ENCODE measurements around the gene QRICH2. TPM values are rescaled to one million over a fixed set of nuclear protein-coding genes. Genes with fewer than 3 reads are reported as not detected.
"Not testable (repeated sequence)": the region's sequence is repeated elsewhere in the genome, so short reads cannot be mapped to it uniquely, and the experiment has no call there.

QRICH2 gene
- total and polyA plus RNA-seq, 10 of the 15 experiments (the other 5 are each of a cell fraction or from before 2014, with no cell fraction given) = 0.04 to 0.72 (median 0.25) TPM

GRCh38 chr17:76226749-76227148, 81.3 kb downstream of the QRICH2 start:
- DNase-seq (ENCODE audit: low read depth, low spot score); H3K27ac ChIP-seq (ENCODE audit: control insufficient read depth, insufficient read depth); FAIRE-seq; H2AFZ ChIP-seq (ENCODE audit: control insufficient read depth, low read depth, low read length); H4K20me1 ChIP-seq (ENCODE audit: control insufficient read depth, insufficient read depth); ATAC-seq; H3K4me2 ChIP-seq (ENCODE audit: control insufficient read depth, insufficient read depth); H3K79me2 ChIP-seq (ENCODE audit: control insufficient read depth, insufficient read depth, low read length); in situ Hi-C loops (cut with MboI); POLR2A ChIA-PET; H3K9ac ChIP-seq (ENCODE audit: control insufficient read depth, insufficient read depth, low read length); RAD21 ChIA-PET (ENCODE audit: unreplicated experiment); H3K4me1 ChIP-seq (ENCODE audit: control insufficient read depth, insufficient read depth, low read length); SMC1A ChIA-PET (ENCODE audit: uncharacterized antibody, unreplicated experiment); H3K4me3 ChIP-seq; H3K27me3 ChIP-seq (replicated peaks in 1 of 2; ENCODE audit: control insufficient read depth in 2 of 2, insufficient read depth in 2 of 2, low read length in 1 of 2); H3K36me3 ChIP-seq (ENCODE audit: control insufficient read depth in 2 of 2, insufficient read depth in 2 of 2, low read length in 1 of 2); intact Hi-C loops (cut with micrococcal nuclease; ENCODE audit: unreplicated experiment); CTCF ChIA-PET; H3K9me3 ChIP-seq (replicated peaks; ENCODE audit: control insufficient read depth, insufficient read depth, low read length); BruUV-seq (replicated peaks): not testable (repeated sequence)
- 87% methylated on average over 19 of the region's 19 CpGs for whole genome bisulfite sequencing (ENCODE audit: insufficient coverage, insufficient replicate concordance, low lambda C conversion rate, missing lambda C conversion rate)

DNA sequence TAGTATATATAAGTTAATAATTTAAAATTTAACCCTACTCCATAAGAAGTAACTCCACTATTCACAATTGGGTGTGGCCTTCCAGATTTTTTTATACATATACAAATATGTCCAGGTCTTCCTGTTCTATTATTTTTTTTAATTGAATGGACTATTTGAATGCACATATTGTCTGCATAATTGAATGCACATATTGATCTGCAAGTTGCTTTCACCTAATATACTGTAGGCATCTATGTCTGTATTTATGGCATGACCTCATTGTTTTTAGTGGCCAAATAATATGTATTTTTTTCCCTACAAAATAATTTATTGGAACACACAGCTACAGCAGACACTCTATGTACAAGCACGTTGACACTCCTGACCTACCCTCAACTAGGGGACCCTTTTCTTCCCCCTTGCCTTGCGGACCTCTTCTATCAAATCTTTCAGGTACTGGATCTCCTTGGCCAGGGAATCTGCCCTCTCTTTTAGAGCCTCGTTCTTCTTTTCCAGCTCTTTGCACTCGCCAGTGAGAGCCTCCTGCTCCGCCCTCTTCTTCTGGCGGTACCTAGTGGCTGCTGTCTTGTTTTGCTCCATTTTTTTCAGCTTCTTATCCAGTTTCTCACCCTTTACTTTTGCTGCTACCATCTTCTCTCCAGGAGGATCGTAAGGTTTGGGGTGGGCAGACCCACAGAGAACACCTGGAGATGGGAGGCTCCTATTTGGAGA, 82.5 kb downstream of the QRICH2 start:
- H3K4me2 ChIP-seq (ENCODE audit: control insufficient read depth, insufficient read depth); H3K36me3 ChIP-seq (ENCODE audit: control insufficient read depth in 2 of 2, insufficient read depth in 2 of 2, low read length in 1 of 2); POLR2A ChIA-PET; H3K27ac ChIP-seq (ENCODE audit: control insufficient read depth, insufficient read depth); H3K4me1 ChIP-seq (ENCODE audit: control insufficient read depth, insufficient read depth, low read length); H2AFZ ChIP-seq (ENCODE audit: control insufficient read depth, low read depth, low read length); in situ Hi-C loops (cut with MboI); H3K27me3 ChIP-seq (replicated peaks in 1 of 2; ENCODE audit: control insufficient read depth in 2 of 2, insufficient read depth in 2 of 2, low read length in 1 of 2); CTCF ChIA-PET; H3K9ac ChIP-seq (ENCODE audit: control insufficient read depth, insufficient read depth, low read length); intact Hi-C loops (cut with micrococcal nuclease; ENCODE audit: unreplicated experiment); H3K79me2 ChIP-seq (ENCODE audit: control insufficient read depth, insufficient read depth, low read length); ATAC-seq; BruUV-seq (replicated peaks); H4K20me1 ChIP-seq (ENCODE audit: control insufficient read depth, insufficient read depth); FAIRE-seq; H3K4me3 ChIP-seq; H3K9me3 ChIP-seq (replicated peaks; ENCODE audit: control insufficient read depth, insufficient read depth, low read length); DNase-seq (ENCODE audit: low read depth, low spot score); RAD21 ChIA-PET (ENCODE audit: unreplicated experiment): not testable (repeated sequence)
- 74% methylated on average over 7 of the region's 7 CpGs for WGBS (ENCODE audit: insufficient coverage, insufficient replicate concordance, low lambda C conversion rate, missing lambda C conversion rate)
- SMC1A ChIA-PET (ENCODE audit: uncharacterized antibody, unreplicated experiment) = interaction anchor here (0.6 kb wide), 1 partner anchor 34 kb away, joined by 3 read pairs; no protein-coding TSS in a partner anchor

Small RNA genes lying within 50 kb of the gene (small RNA-seq; reads per million reads assigned to genes)
- gene RF00019 = not detected
- not detected for gene RNU6-24P

Other genes with a start within 250 kb of the QRICH2 start
Only the 7 nearest of the 14 such genes appear.
- gene FOXJ1, start 167.0 kb downstream of the QRICH2 start, total RNA-seq (2014; rRNA removed) = not detected in 2 replicates
- not detected in 2 replicates for gene FOXJ1, start 167.0 kb downstream of the QRICH2 start, total RNA-seq (2014; rRNA removed; fragmentation: Illumina TruSeq; extraction: Trizol)
- gene FOXJ1, start 167.0 kb downstream of the QRICH2 start, total RNA-seq (2021) = not detected in 2 replicates
- gene FOXJ1, start 167.0 kb downstream of the QRICH2 start, polyA plus RNA-seq (2011; rRNA removed) = not detected in 2 replicates
- not detected in 2 replicates for gene FOXJ1, start 167.0 kb downstream of the QRICH2 start, polyA plus RNA-seq (2014; fragmentation: Illumina TruSeq; extraction: Trizol)
- gene FOXJ1, start 167.0 kb downstream of the QRICH2 start, polyA plus RNA-seq (2014; fragmentation: Nextera tagmentation; extraction: Ambion mirVana) = not detected
- not detected in 2 replicates for gene FOXJ1, start 167.0 kb downstream of the QRICH2 start, polyA plus RNA-seq (2014; rRNA removed)
- not detected for gene FOXJ1, start 167.0 kb downstream of the QRICH2 start, polyA plus RNA-seq (2016; fragmentation: Nextera tagmentation; extraction: Ambion mirVana)
- 9.7 and 10.4 TPM in 2 replicates for gene RNF157, start 67.8 kb downstream of the QRICH2 start, total RNA-seq (2014; rRNA removed)
- gene RNF157, start 67.8 kb downstream of the QRICH2 start, total RNA-seq (2014; rRNA removed; fragmentation: Illumina TruSeq; extraction: Trizol) = 10.4 and 11.8 TPM in 2 replicates
- gene RNF157, start 67.8 kb downstream of the QRICH2 start, total RNA-seq (2021) = 14.8 and 17.9 TPM in 2 replicates
- gene RNF157, start 67.8 kb downstream of the QRICH2 start, polyA plus RNA-seq (2011; rRNA removed) = 6.0 and 7.3 TPM in 2 replicates
- gene RNF157, start 67.8 kb downstream of the QRICH2 start, polyA plus RNA-seq (2014; fragmentation: Illumina TruSeq; extraction: Trizol) = 14.1 and 15.9 TPM in 2 replicates
- 1 to 10 TPM; 5.2 to 9.5 TPM for gene RNF157, start 67.8 kb downstream of the QRICH2 start, polyA plus RNA-seq (2014; fragmentation: Nextera tagmentation; extraction: Ambion mirVana)
- gene RNF157, start 67.8 kb downstream of the QRICH2 start, polyA plus RNA-seq (2014; rRNA removed) = 12.1 and 12.3 TPM in 2 replicates
- 1 to 10 TPM; 1.4 to 3.4 TPM for gene RNF157, start 67.8 kb downstream of the QRICH2 start, polyA plus RNA-seq (2016; fragmentation: Nextera tagmentation; extraction: Ambion mirVana)
- 54.7 and 63.4 TPM in 2 replicates for gene UBALD2, start 42.9 kb downstream of the QRICH2 start, total RNA-seq (2014; rRNA removed)
- gene UBALD2, start 42.9 kb downstream of the QRICH2 start, total RNA-seq (2014; rRNA removed; fragmentation: Illumina TruSeq; extraction: Trizol) = 12.3 and 17.1 TPM in 2 replicates
- gene UBALD2, start 42.9 kb downstream of the QRICH2 start, total RNA-seq (2021) = 130 and 132 TPM in 2 replicates
- 50.3 and 165 TPM in 2 replicates for gene UBALD2, start 42.9 kb downstream of the QRICH2 start, polyA plus RNA-seq (2011; rRNA removed)
- 12.1 and 24.0 TPM in 2 replicates for gene UBALD2, start 42.9 kb downstream of the QRICH2 start, polyA plus RNA-seq (2014; fragmentation: Illumina TruSeq; extraction: Trizol)
- gene UBALD2, start 42.9 kb downstream of the QRICH2 start, polyA plus RNA-seq (2014; fragmentation: Nextera tagmentation; extraction: Ambion mirVana) = 10 to 100 TPM in 1 of 2 experiments, 1 to 10 TPM in 1; 4.4 to 16.4 TPM
- gene UBALD2, start 42.9 kb downstream of the QRICH2 start, polyA plus RNA-seq (2014; rRNA removed) = 66.4 and 81.1 TPM in 2 replicates
- gene UBALD2, start 42.9 kb downstream of the QRICH2 start, polyA plus RNA-seq (2016; fragmentation: Nextera tagmentation; extraction: Ambion mirVana) = 1 to 10 TPM; 2.8 TPM
- gene PRPSAP1, start 45.6 kb upstream of the QRICH2 start, total RNA-seq (2014; rRNA removed) = 15.8 and 23.1 TPM in 2 replicates
- 28.4 and 33.1 TPM in 2 replicates for gene PRPSAP1, start 45.6 kb upstream of the QRICH2 start, total RNA-seq (2014; rRNA removed; fragmentation: Illumina TruSeq; extraction: Trizol)
- gene PRPSAP1, start 45.6 kb upstream of the QRICH2 start, total RNA-seq (2021) = 46.5 and 55.0 TPM in 2 replicates
- 80.1 and 84.2 TPM in 2 replicates for gene PRPSAP1, start 45.6 kb upstream of the QRICH2 start, polyA plus RNA-seq (2011; rRNA removed)
- 44.3 and 50.0 TPM in 2 replicates for gene PRPSAP1, start 45.6 kb upstream of the QRICH2 start, polyA plus RNA-seq (2014; fragmentation: Illumina TruSeq; extraction: Trizol)
- 10 to 100 TPM; 26.9 to 34.7 TPM for gene PRPSAP1, start 45.6 kb upstream of the QRICH2 start, polyA plus RNA-seq (2014; fragmentation: Nextera tagmentation; extraction: Ambion mirVana)
- 38.5 and 42.4 TPM in 2 replicates for gene PRPSAP1, start 45.6 kb upstream of the QRICH2 start, polyA plus RNA-seq (2014; rRNA removed)
- 10 to 100 TPM; 52.5 to 56.5 TPM for gene PRPSAP1, start 45.6 kb upstream of the QRICH2 start, polyA plus RNA-seq (2016; fragmentation: Nextera tagmentation; extraction: Ambion mirVana)
- 1.1 and 2.0 TPM in 2 replicates for gene SPHK1, start 76.3 kb upstream of the QRICH2 start, total RNA-seq (2014; rRNA removed)
- gene SPHK1, start 76.3 kb upstream of the QRICH2 start, total RNA-seq (2014; rRNA removed; fragmentation: Illumina TruSeq; extraction: Trizol) = 0.23 and 0.31 TPM in 2 replicates
- gene SPHK1, start 76.3 kb upstream of the QRICH2 start, total RNA-seq (2021) = 0.77 and 1.3 TPM in 2 replicates
- gene SPHK1, start 76.3 kb upstream of the QRICH2 start, polyA plus RNA-seq (2011; rRNA removed) = 0.30 and 0.31 TPM in 2 replicates
- 0.09 TPM in 1 of 2 replicates, not detected in the other for gene SPHK1, start 76.3 kb upstream of the QRICH2 start, polyA plus RNA-seq (2014; fragmentation: Illumina TruSeq; extraction: Trizol)
- not detected for gene SPHK1, start 76.3 kb upstream of the QRICH2 start, polyA plus RNA-seq (2014; fragmentation: Nextera tagmentation; extraction: Ambion mirVana)
- 0.80 and 0.94 TPM in 2 replicates for gene SPHK1, start 76.3 kb upstream of the QRICH2 start, polyA plus RNA-seq (2014; rRNA removed)
- gene SPHK1, start 76.3 kb upstream of the QRICH2 start, polyA plus RNA-seq (2016; fragmentation: Nextera tagmentation; extraction: Ambion mirVana) = under 1 TPM; 0.29 to 0.40 TPM
- 13.4 and 17.8 TPM in 2 replicates for gene UBE2O, start 144.9 kb upstream of the QRICH2 start, total RNA-seq (2014; rRNA removed)
- gene UBE2O, start 144.9 kb upstream of the QRICH2 start, total RNA-seq (2014; rRNA removed; fragmentation: Illumina TruSeq; extraction: Trizol) = 10.3 and 12.4 TPM in 2 replicates
- 35.2 and 39.0 TPM in 2 replicates for gene UBE2O, start 144.9 kb upstream of the QRICH2 start, total RNA-seq (2021)
- gene UBE2O, start 144.9 kb upstream of the QRICH2 start, polyA plus RNA-seq (2011; rRNA removed) = 5.7 and 11.1 TPM in 2 replicates
- 10.1 and 18.1 TPM in 2 replicates for gene UBE2O, start 144.9 kb upstream of the QRICH2 start, polyA plus RNA-seq (2014; fragmentation: Illumina TruSeq; extraction: Trizol)
- 1 to 10 TPM; 2.1 to 3.0 TPM for gene UBE2O, start 144.9 kb upstream of the QRICH2 start, polyA plus RNA-seq (2014; fragmentation: Nextera tagmentation; extraction: Ambion mirVana)
- 14.5 and 21.7 TPM in 2 replicates for gene UBE2O, start 144.9 kb upstream of the QRICH2 start, polyA plus RNA-seq (2014; rRNA removed)
- 10 to 100 TPM; 13.7 to 15.5 TPM for gene UBE2O, start 144.9 kb upstream of the QRICH2 start, polyA plus RNA-seq (2016; fragmentation: Nextera tagmentation; extraction: Ambion mirVana)
- gene AANAT, start 159.3 kb upstream of the QRICH2 start, total RNA-seq (2014; rRNA removed) = not detected in 2 replicates
- not detected in 2 replicates for gene AANAT, start 159.3 kb upstream of the QRICH2 start, total RNA-seq (2014; rRNA removed; fragmentation: Illumina TruSeq; extraction: Trizol)
- 0.23 TPM in 1 of 2 replicates, not detected in the other for gene AANAT, start 159.3 kb upstream of the QRICH2 start, total RNA-seq (2021)
- not detected in 2 replicates for gene AANAT, start 159.3 kb upstream of the QRICH2 start, polyA plus RNA-seq (2011; rRNA removed)
- gene AANAT, start 159.3 kb upstream of the QRICH2 start, polyA plus RNA-seq (2014; fragmentation: Illumina TruSeq; extraction: Trizol) = not detected in 2 replicates
- gene AANAT, start 159.3 kb upstream of the QRICH2 start, polyA plus RNA-seq (2014; fragmentation: Nextera tagmentation; extraction: Ambion mirVana) = not detected
- gene AANAT, start 159.3 kb upstream of the QRICH2 start, polyA plus RNA-seq (2014; rRNA removed) = not detected in 2 replicates
- not detected for gene AANAT, start 159.3 kb upstream of the QRICH2 start, polyA plus RNA-seq (2016; fragmentation: Nextera tagmentation; extraction: Ambion mirVana)